T-helper 22 cell (primary cell): ENCODE data around the gene TNK1.

Experiments used
- DNase-seq: peaks from one replicate; pipeline ENCODE4 v3.0.0-alpha.2; 2020; ENCODE audit warnings: low read depth

TNK1 gene

DNA sequence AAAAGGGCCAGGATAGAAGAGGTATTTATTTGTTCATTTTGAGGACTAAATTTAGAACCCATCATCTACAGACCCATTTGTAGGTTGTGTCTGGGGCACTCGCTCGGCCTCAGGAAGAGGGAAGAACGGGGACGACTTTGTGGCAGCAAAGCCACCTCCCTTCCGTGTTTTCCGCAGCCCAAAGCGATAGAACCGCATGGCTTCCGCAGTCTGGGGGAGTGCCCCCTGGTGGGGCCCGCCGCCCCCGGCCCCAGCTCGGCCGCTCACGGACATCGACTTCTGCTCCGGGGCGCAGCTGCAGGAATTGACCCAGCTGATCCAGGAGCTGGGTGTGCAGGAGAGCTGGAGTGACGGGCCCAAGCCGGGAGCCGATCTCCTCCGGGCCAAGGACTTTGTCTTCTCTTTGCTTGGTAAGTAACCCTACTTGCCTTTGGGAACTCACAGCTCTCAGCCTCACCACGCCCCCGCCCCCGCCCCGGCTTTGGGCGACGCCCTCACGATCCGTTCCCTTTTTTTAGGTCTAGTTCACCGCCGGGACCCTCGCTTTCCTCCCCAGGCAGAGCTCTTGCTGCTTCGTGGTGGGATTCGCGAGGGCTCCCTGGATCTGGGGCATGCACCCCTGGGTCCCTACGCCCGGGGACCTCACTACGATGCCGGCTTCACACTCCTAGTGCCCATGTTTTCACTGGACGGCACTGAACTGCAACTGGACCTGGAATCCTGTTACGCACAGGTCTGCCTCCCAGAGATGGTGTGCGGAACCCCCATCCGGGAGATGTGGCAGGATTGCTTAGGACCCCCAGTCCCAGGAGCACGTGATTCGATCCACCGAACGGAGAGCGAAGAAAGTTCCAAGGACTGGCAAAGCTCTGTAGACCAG, 55.0 kb downstream of the TNK1 start:
- peak; percentile 47 for DNase-seq

GRCh38 chr17:7436556-7437368, 55.9 kb downstream of the TNK1 start:
- DNase-seq: peak; percentile 59

DNA sequence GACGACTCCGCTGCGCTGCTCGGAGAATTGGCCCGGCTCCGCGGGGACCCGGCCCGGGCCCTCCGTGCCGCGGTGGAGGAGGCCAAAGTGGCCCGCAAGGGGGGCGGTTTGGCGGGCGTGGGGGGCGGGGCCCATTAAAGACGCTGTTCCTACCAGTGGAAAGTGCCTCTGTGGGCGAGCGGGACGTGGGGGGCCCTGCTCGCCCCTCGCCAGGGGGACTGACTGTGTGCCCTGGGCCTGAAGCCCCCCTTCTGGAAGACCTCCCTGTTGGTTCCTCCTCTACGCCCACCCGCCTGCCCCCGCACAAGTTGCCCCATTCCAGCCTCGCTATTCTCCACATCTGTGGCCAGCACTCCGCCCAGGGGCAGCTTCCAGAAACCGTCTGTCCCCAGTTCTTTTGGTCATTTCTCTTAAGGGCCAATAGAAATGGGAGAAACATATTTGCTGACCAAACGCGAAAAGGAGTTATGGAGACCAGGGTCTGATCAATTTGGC, 56.5 kb downstream of the TNK1 start:
- DNase-seq: no peak

DNA sequence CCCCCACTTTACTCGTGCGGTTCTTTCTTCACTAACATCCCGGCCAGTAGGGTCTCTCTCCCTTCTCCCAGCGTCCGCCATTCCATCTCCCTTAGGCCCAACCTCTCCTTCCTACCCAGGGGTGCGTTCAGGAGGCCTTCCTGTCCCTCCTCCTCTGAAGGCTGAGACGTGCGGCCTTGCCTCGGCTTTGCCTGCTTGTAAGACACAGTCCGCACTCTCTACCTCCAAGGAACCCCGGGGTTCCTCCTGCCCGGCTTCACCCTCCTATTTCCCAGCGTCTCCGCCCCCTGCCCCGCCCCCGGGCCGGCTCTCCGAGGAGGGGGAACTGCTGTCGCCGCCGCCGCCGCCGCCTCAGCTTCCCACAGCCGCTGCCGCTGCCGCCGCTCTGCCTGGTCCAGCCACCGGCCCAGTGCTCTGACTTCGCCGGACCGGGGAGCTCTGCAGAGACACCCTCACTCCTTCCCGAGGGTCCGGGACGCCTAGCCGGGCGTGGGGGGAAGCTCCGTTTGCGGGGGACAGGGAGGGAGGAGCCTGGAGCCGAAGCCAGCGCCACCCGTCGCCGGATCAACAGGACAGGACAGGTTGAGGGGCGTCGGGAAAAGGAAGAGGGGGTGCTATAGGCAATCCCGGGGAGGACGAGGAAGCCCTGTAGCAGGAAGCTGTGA, 57.2 kb downstream of the TNK1 start:
- no peak for DNase-seq

- DNase-seq: no peak
Observed at GRCh38 chr17:7438656-7439460, 58.0 kb downstream of the TNK1 start.
